ENCODE data around the gene CHMP1B.

DNA sequence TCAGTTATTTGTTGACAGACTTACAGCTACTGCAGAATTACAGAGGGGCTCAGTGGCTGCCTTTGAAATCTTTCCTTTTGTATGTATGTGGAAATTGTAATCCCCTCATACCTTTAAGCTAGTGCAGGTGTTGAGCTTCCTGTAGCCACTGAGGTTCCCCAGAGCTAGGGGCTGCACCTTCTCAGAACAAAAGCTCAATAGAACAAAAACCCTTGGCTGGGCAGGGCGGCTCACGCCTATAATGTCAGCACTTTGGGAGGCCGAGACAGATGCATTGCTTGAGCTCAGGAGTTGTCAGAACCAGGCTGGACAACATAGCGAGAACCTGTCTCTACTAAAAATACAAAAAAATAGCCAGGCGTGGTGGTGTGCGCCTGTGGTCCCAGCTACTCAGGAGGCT, 41.3 kb upstream of the CHMP1B start:
- TF ChIP-seq POLR2A (IDR thresholded peaks at IDR 0.05) = no peak
- TF ChIP-seq, protein P1, sequence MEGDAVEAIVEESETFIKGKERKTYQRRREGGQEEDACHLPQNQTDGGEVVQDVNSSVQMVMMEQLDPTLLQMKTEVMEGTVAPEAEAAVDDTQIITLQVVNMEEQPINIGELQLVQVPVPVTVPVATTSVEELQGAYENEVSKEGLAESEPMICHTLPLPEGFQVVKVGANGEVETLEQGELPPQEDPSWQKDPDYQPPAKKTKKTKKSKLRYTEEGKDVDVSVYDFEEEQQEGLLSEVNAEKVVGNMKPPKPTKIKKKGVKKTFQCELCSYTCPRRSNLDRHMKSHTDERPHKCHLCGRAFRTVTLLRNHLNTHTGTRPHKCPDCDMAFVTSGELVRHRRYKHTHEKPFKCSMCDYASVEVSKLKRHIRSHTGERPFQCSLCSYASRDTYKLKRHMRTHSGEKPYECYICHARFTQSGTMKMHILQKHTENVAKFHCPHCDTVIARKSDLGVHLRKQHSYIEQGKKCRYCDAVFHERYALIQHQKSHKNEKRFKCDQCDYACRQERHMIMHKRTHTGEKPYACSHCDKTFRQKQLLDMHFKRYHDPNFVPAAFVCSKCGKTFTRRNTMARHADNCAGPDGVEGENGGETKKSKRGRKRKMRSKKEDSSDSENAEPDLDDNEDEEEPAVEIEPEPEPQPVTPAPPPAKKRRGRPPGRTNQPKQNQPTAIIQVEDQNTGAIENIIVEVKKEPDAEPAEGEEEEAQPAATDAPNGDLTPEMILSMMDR (IDR thresholded peaks at IDR 0.05) = no peak

Measured in testis (tissue), 2 donors.